ENCODE results near the gene HPCAL1.

GRCh38 chr2:10390369-10390801 is 87.7 kb downstream of the HPCAL1 start:
- TF ChIP-seq CTCF (IDR thresholded peaks at IDR 0.05; ENCODE audit: low read depth, low read length, poor library complexity, severe bottlenecking) (no peak), EZH2phosphoT487 (IDR thresholded peaks at IDR 0.05; ENCODE audit: borderline replicate concordance, low read length) (no peak)
